H9 (cell line): ENCODE data around the gene ITGAE. TPM values are rescaled to one million over a fixed set of nuclear protein-coding genes. Genes with fewer than 3 reads are reported as not detected.
A peak's percentile ranks its signal among the peaks of the same experiment; 100 is the strongest.

Experiments used
- DNase-seq: peaks from one replicate; pipeline ENCODE4 v3.0.0-alpha.2; 2017
- H2AFZ ChIP-seq: one replicate; pipeline ENCODE4 v1.6.1; 2013; ENCODE audit warnings: mild to moderate bottlenecking, low read length, control low read depth, moderate library complexity
- H2AK5ac ChIP-seq: 2 replicates; pipeline ENCODE4 v1.6.1; 2013; ENCODE audit warnings: low read length, control low read depth, mixed read lengths; ENCODE audit not compliant: insufficient read length
- H2BK120ac ChIP-seq: one replicate; pipeline ENCODE4 v1.6.1; 2013; ENCODE audit warnings: low read depth, mild to moderate bottlenecking, low read length, control low read depth, inconsistent platforms; ENCODE audit not compliant: poor library complexity, severe bottlenecking
- H2BK12ac ChIP-seq: 2 replicates; pipeline ENCODE4 v1.6.1; 2013; ENCODE audit warnings: low read length, control low read depth, mixed read lengths, low read depth; ENCODE audit not compliant: insufficient read length
- H2BK15ac ChIP-seq: 2 replicates; pipeline ENCODE4 v1.6.1; 2013; ENCODE audit warnings: low read depth, low read length, control low read depth
- H2BK20ac ChIP-seq: one replicate; pipeline ENCODE4 v1.6.1; 2013; ENCODE audit warnings: low read depth, mild to moderate bottlenecking, low read length, control low read depth, inconsistent platforms; ENCODE audit not compliant: poor library complexity, severe bottlenecking
- H2BK5ac ChIP-seq: 2 replicates; pipeline ENCODE4 v1.6.1; 2013; ENCODE audit warnings: low read length, control low read depth, mixed read lengths; ENCODE audit not compliant: insufficient read length
- H3K14ac ChIP-seq: 2 replicates; pipeline ENCODE4 v1.6.1; 2013; ENCODE audit warnings: low read length, control low read depth; ENCODE audit not compliant: insufficient read depth
- H3K18ac ChIP-seq: 2 replicates; pipeline ENCODE4 v1.6.1; 2013; ENCODE audit warnings: low read depth, mild to moderate bottlenecking, mixed read lengths, low read length, control low read depth; ENCODE audit not compliant: insufficient read length
- H3K23ac ChIP-seq: 2 replicates; pipeline ENCODE4 v1.6.1; 2013; ENCODE audit warnings: low read length, control low read depth, mixed read lengths, low read depth; ENCODE audit not compliant: insufficient read length
- H3K23me2 ChIP-seq: 2 replicates; pipeline ENCODE4 v1.6.1; 2013; ENCODE audit warnings: low read depth, mild to moderate bottlenecking, mixed read lengths, low read length, control low read depth; ENCODE audit not compliant: insufficient read length, poor library complexity, severe bottlenecking
- H3K27ac ChIP-seq: 2 replicates; pipeline ENCODE4 v1.5.1; 2013; ENCODE audit warnings: low read length, control low read depth, mixed read lengths, low read depth; ENCODE audit not compliant: insufficient read length
- H3K27me3 ChIP-seq: 2 replicates; pipeline ENCODE4 v1.6.1; 2013; ENCODE audit warnings: low read length, control low read depth, inconsistent platforms; ENCODE audit not compliant: insufficient read depth
- H3K4ac ChIP-seq: 2 replicates; pipeline ENCODE4 v1.6.1; 2013; ENCODE audit warnings: low read depth, mild to moderate bottlenecking, control low read depth, inconsistent platforms, low read length, moderate library complexity
- H3K4me1 ChIP-seq: 2 replicates; pipeline ENCODE4 v1.6.1; 2013; ENCODE audit warnings: low read length, control low read depth, inconsistent platforms; ENCODE audit not compliant: insufficient read depth
- H3K4me2 ChIP-seq: 2 replicates; pipeline ENCODE4 v1.6.1; 2013; ENCODE audit warnings: low read length, control low read depth, mixed read lengths; ENCODE audit not compliant: insufficient read length, insufficient read depth
- H3K56ac ChIP-seq: 2 replicates; pipeline ENCODE4 v1.6.1; 2013; ENCODE audit warnings: low read depth, mild to moderate bottlenecking, mixed read lengths, low read length, control low read depth; ENCODE audit not compliant: insufficient read length
- H3K79me1 ChIP-seq: 2 replicates; pipeline ENCODE4 v1.6.1; 2013; ENCODE audit warnings: low read depth, mild to moderate bottlenecking, moderate library complexity, low read length, control low read depth, inconsistent platforms; ENCODE audit not compliant: insufficient read depth, poor library complexity, severe bottlenecking
- H3K79me2 ChIP-seq: 2 replicates; pipeline ENCODE4 v1.6.1; 2013; ENCODE audit warnings: low read length, control low read depth, inconsistent platforms; ENCODE audit not compliant: insufficient read depth
- H3K9ac ChIP-seq: 2 replicates; pipeline ENCODE4 v1.6.1; 2013; ENCODE audit warnings: low read length, control low read depth, mixed read lengths; ENCODE audit not compliant: insufficient read length; ENCODE audit errors: extremely low read depth
- H3K9me3 ChIP-seq: one replicate; pipeline ENCODE4 v1.6.1; 2013; ENCODE audit warnings: low read depth, low read length, inconsistent platforms; ENCODE audit not compliant: control insufficient read depth
- H3T11ph ChIP-seq: one replicate; pipeline ENCODE4 v1.6.1; 2013; ENCODE audit warnings: mild to moderate bottlenecking, low read length, control low read depth, inconsistent platforms
- H4K20me1 ChIP-seq: one replicate; pipeline ENCODE4 v1.6.1; 2013; ENCODE audit not compliant: control insufficient read depth, insufficient read length, insufficient read depth
- H4K5ac ChIP-seq: 2 replicates; pipeline ENCODE4 v1.6.1; 2013; ENCODE audit warnings: low read depth, mild to moderate bottlenecking, mixed read lengths, low read length, control low read depth; ENCODE audit not compliant: insufficient read length
- H4K8ac ChIP-seq: replicated peaks from 2 replicates; pipeline ENCODE4 v1.6.1; 2013; ENCODE audit warnings: low read length, control low read depth, mixed read lengths, low read depth; ENCODE audit not compliant: insufficient read length
- H4K91ac ChIP-seq: 2 replicates; pipeline ENCODE4 v1.6.1; 2013; ENCODE audit warnings: low read depth, mild to moderate bottlenecking, moderate library complexity, mixed read lengths, low read length, control low read depth; ENCODE audit not compliant: insufficient read length
- H3K27ac Mint-ChIP-seq, 3 experiments: 2 replicates in 2 of 3; 3 replicates in 1 of 3; pipeline ENCODE4 v1.8.0; 2020 to 2021; ENCODE audit warnings: mixed read lengths in 3 of 3, mild to moderate bottlenecking in 1 of 3, moderate library complexity in 1 of 3
- H3K27me3 Mint-ChIP-seq: 2 replicates; pipeline ENCODE4 v1.8.0; 2021; ENCODE audit warnings: low read depth, mild to moderate bottlenecking, moderate library complexity, mixed read lengths
- H3K36me3 Mint-ChIP-seq, 3 experiments: 2 replicates in 2 of 3; 3 replicates in 1 of 3; pipeline ENCODE4 v1.8.0; 2020 to 2021; ENCODE audit warnings: low read depth in 3 of 3, mixed read lengths in 3 of 3; ENCODE audit not compliant: insufficient read depth in 1 of 3
- H3K4me1 Mint-ChIP-seq, 2 experiments: 2 replicates each; pipeline ENCODE4 v1.8.0; 2020; ENCODE audit warnings: mixed read lengths in 2 of 2
- H3K4me3 Mint-ChIP-seq, 2 experiments: 2 replicates in 1 of 2; 3 replicates in 1 of 2; pipeline ENCODE4 v1.8.0; 2020 to 2021; ENCODE audit warnings: mild to moderate bottlenecking in 2 of 2, mixed read lengths in 2 of 2, moderate library complexity in 1 of 2
- H3K9me3 Mint-ChIP-seq, 2 experiments: 2 replicates in 1 of 2; 3 replicates in 1 of 2; pipeline ENCODE4 v1.8.0; 2020; ENCODE audit warnings: mild to moderate bottlenecking in 2 of 2, mixed read lengths in 2 of 2, moderate library complexity in 1 of 2
- CTCF ChIP-seq: fragments of 200-600 bp; sonication (generic); conservative IDR thresholded peaks from 3 replicates; pipeline ENCODE4 v1.8.0; 2021; ENCODE audit warnings: antibody characterized with exemption, mild to moderate bottlenecking
- WGBS: extraction: QIAGEN DNeasy Blood & Tissue Kit; methylation state at CpG from one replicate; pipeline ENCODE4 v1.1.7; 2013; ENCODE audit warnings: missing lambda C conversion rate, low lambda C conversion rate, mixed read lengths; ENCODE audit not compliant: insufficient read length; ENCODE audit errors: extremely low coverage; 5-methylcytosine and 5-hydroxymethylcytosine counted together
- total RNA-seq: library from RNA; stranded (reverse); gene quantifications from 2 replicates; pipeline ENCODE4 v1.2.1, GENCODE V29; 2021

The ITGAE gene
- total RNA-seq, 1 experiment from 2014 or later: 23.5 TPM

DNA sequence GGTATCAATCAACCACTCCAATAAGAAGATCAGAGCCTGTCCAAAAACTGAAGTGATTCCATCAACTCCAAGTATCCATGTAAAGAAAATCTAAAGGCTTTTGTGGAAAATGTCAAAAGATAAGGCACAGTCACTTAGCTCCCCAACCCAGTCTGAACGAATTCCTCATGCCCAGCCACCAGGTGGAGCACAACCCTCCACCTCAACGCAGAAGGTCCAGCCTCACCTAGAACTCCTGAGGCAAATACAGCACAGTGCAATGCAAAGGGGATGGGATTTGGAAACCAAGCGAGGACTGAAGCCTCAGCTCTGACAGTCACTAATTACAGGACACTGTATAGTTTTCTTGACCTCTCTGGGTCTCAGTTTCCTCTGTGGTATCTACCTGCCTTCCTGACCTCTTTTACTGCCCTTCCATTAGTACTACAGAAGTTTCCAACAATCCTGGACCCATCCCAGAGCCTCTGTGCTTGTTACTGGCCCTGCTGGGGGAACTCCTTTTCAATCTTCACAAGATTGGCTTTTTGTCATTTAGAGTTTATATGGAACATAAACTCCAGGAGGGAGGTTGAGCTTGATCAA lies 43.0 kb upstream of the ITGAE start:
- Histone ChIP-seq H3T11ph (no peak overlapping the region), H4K20me1 (no peaks in the 10 kb centered on the region), H3K79me2 (peaks cover 10% of the 10 kb centered on the region; the same call in 1 of the 2 replicates), H3K4ac (no peak overlapping the region), H3K4me1 (no peaks in the 10 kb centered on the region), H3K4me2 (no peak overlapping the region), H2BK5ac (no peak overlapping the region), H2BK15ac (no peak overlapping the region), H3K56ac (no peak overlapping the region), H3K27me3 (no peaks in the 10 kb centered on the region), H3K23me2 (no peaks in the 10 kb centered on the region), H2BK20ac (no peak overlapping the region), H2BK120ac (no peak overlapping the region), H4K8ac (no peak overlapping the region), H2BK12ac (no peak overlapping the region), H3K18ac (no peak overlapping the region), H3K9ac (no peak overlapping the region), H3K79me1 (peaks cover 7% of the 10 kb centered on the region), H2AFZ (no peak overlapping the region), H2AK5ac (no peak overlapping the region), H3K9me3 (no peaks in the 10 kb centered on the region), H4K5ac (no peak overlapping the region), H4K91ac (no peak overlapping the region), H3K14ac (no peak overlapping the region), H3K27ac (no peak overlapping the region), H3K23ac (no peak overlapping the region)
- TF ChIP-seq CTCF: peak; percentile 80
- no CpG with 5 or more reads among the region's 3 CpGs for WGBS
- Mint-ChIP-seq H3K36me3 (peaks cover 18 to 48% (median 47%) of the 10 kb centered on the region in 3 experiments; a peak in 6 of 7 replicates), H3K27me3 (peaks cover 4% of the 10 kb centered on the region), H3K27ac (peak overlapping the region; percentile 33 to 92 (median 65); a peak in 5 of 7 replicates), H3K4me3 (peak overlapping the region; percentile 94 to 98), H3K4me1 (peaks cover 12 to 18% of the 10 kb centered on the region in 2 experiments), H3K9me3 (no peaks in the 10 kb centered on the region)
- DNase-seq: peak; percentile 74
